Neural crest cell (in vitro differentiated cells): Measurements from ENCODE around the gene CNTNAP4. TPM values are rescaled to one million over a fixed set of nuclear protein-coding genes. Genes with fewer than 3 reads are reported as not detected.

Experiments used
- DNase-seq: peaks from one replicate; pipeline ENCODE4 v3.0.0; 2021; ENCODE audit warnings: low read depth, mixed read lengths, low spot score
- H3K27ac Mint-ChIP-seq: one replicate; pipeline ENCODE4 v1.8.0; 2021; ENCODE audit warnings: mild to moderate bottlenecking, mixed read lengths; ENCODE audit not compliant: unreplicated experiment
- H3K27me3 Mint-ChIP-seq: 2 replicates; pipeline ENCODE4 v1.8.0; 2021; ENCODE audit warnings: low read depth, mild to moderate bottlenecking, mixed read lengths
- H3K36me3 Mint-ChIP-seq: 2 replicates; pipeline ENCODE4 v1.8.0; 2021; ENCODE audit warnings: low read depth, mild to moderate bottlenecking, mixed read lengths
- H3K4me1 Mint-ChIP-seq: 2 replicates; pipeline ENCODE4 v1.8.0; 2021; ENCODE audit warnings: mixed read lengths
- H3K4me3 Mint-ChIP-seq: one replicate; pipeline ENCODE4 v1.8.0; 2021; ENCODE audit warnings: mild to moderate bottlenecking, mixed read lengths
- H3K9me3 Mint-ChIP-seq: 2 replicates; pipeline ENCODE4 v1.8.0; 2021; ENCODE audit warnings: mixed read lengths
- total RNA-seq: library from RNA; stranded (reverse); gene quantifications from 2 replicates; pipeline ENCODE4 v1.2.1, GENCODE V29; 2021
- TF ChIP-seq, protein P1 (sequence below): fragments of 200-600 bp; sonication (generic); conservative IDR thresholded peaks from 2 replicates; pipeline ENCODE4 v1.5.0; 2021; ENCODE audit warnings: antibody characterized with exemption, mild to moderate bottlenecking

The CNTNAP4 gene
- total RNA-seq, 1 donor from 2014 or later: 0.07 TPM

GRCh38 chr16:76292218-76292617, 15.0 kb downstream of the CNTNAP4 start:
- Mint-ChIP-seq H3K36me3 (no peaks in the 10 kb centered on the region), H3K27me3 (peaks cover 8% of the 10 kb centered on the region), H3K4me1 (no peaks in the 10 kb centered on the region), H3K27ac (no peak overlapping the region), H3K4me3 (no peak overlapping the region), H3K9me3 (no peaks in the 10 kb centered on the region)
- TF ChIP-seq, protein P1, sequence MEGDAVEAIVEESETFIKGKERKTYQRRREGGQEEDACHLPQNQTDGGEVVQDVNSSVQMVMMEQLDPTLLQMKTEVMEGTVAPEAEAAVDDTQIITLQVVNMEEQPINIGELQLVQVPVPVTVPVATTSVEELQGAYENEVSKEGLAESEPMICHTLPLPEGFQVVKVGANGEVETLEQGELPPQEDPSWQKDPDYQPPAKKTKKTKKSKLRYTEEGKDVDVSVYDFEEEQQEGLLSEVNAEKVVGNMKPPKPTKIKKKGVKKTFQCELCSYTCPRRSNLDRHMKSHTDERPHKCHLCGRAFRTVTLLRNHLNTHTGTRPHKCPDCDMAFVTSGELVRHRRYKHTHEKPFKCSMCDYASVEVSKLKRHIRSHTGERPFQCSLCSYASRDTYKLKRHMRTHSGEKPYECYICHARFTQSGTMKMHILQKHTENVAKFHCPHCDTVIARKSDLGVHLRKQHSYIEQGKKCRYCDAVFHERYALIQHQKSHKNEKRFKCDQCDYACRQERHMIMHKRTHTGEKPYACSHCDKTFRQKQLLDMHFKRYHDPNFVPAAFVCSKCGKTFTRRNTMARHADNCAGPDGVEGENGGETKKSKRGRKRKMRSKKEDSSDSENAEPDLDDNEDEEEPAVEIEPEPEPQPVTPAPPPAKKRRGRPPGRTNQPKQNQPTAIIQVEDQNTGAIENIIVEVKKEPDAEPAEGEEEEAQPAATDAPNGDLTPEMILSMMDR: no peak
- no peak for DNase-seq

- Mint-ChIP-seq H3K4me3 (no peak overlapping the region), H3K9me3 (peaks cover 4% of the 10 kb centered on the region), H3K27ac (no peak overlapping the region), H3K4me1 (no peaks in the 10 kb centered on the region), H3K36me3 (no peaks in the 10 kb centered on the region), H3K27me3 (peaks cover 8% of the 10 kb centered on the region)
- TF ChIP-seq, protein P1: no peak
- no peak for DNase-seq
These were observed 16.8 kb downstream of the CNTNAP4 start for GRCh38 chr16:76293980-76294379.

DNA sequence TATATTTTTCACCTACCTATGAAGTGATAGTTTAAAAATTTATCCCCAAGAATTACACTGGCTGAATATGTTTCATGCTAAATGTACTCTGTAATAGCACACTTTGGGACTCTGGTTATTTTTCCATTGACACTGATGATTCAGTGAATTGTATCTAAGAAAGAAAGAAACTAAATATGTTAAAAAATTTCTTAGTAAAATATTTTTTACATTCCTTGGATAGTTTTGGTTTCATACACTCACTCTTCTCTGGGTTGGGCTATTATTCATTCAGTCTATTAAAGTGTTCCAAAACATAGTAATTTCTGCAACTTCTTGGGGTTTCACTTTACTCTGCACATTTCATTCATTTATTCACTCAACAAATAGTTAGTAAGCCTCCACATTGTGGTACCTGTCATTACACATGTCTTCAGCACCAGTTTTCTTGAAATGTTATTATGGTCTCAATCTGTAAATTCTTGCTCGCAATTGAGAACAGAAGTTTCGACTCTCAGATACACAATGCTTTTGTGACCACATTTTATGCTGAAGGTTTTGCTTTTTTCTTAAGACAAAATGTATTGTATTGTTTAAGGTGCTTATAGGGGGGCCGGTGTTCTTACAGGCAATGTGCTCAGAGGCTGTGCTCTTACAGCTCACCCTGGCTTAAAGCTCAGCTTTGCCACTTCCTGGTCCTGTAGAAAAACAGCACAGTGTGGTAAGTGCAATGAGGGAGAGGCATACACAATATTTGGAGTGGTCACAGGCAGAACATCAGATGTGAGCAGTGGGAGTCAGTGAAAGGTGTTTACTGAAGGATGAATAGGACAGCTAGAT, 17.4 kb downstream of the CNTNAP4 start:
- Mint-ChIP-seq H3K36me3 (no peaks in the 10 kb centered on the region), H3K9me3 (peaks cover 4% of the 10 kb centered on the region), H3K27ac (no peak overlapping the region), H3K4me1 (no peaks in the 10 kb centered on the region), H3K27me3 (peaks cover 8% of the 10 kb centered on the region), H3K4me3 (no peak overlapping the region)
- TF ChIP-seq, protein P1: no peak
- DNase-seq: no peak

DNA sequence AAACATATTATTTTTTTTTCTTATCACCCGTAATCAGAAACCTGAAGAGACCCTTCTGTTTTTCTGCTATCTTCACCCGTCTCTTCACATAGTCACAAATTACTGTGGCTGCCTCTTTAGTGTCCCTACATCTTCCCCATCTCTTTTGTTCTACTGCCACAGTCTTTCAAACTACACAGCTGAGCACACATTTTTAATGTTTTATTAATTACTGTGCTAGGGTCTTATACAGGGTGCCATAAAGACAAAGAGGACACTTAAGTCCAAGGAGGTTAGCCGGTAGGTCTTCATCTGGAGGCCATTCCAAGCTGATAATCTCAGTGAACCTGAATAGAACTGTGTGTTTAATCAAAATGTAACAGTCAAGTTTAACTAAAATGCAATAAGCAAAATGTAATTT, 20.7 kb downstream of the CNTNAP4 start:
- H3K4me3 Mint-ChIP-seq: no peak overlapping the region
- no peaks in the 10 kb centered on the region for H3K27me3 Mint-ChIP-seq
- peaks cover 4% of the 10 kb centered on the region for H3K9me3 Mint-ChIP-seq
- no peaks in the 10 kb centered on the region for H3K36me3 Mint-ChIP-seq
- TF ChIP-seq, protein P1: no peak
- DNase-seq: no peak
- no peak overlapping the region for H3K27ac Mint-ChIP-seq
- H3K4me1 Mint-ChIP-seq: no peaks in the 10 kb centered on the region

GRCh38 chr16:76303637-76304314, 26.6 kb downstream of the CNTNAP4 start:
- no peaks in the 10 kb centered on the region for H3K36me3 Mint-ChIP-seq
- no peaks in the 10 kb centered on the region for H3K9me3 Mint-ChIP-seq
- TF ChIP-seq, protein P1: no peak
- peaks cover 8% of the 10 kb centered on the region for H3K27me3 Mint-ChIP-seq
- H3K27ac Mint-ChIP-seq: no peak overlapping the region
- DNase-seq: no peak
- H3K4me3 Mint-ChIP-seq: no peak overlapping the region
- H3K4me1 Mint-ChIP-seq: no peaks in the 10 kb centered on the region
